K562 (cell line): ENCODE data around the gene SIT1. TPM values are rescaled to one million over a fixed set of nuclear protein-coding genes. Genes with fewer than 3 reads are reported as not detected.

Source experiments
- ATAC-seq: fragments of 200-7000 bp; cut with Tn5 transposase; 3 replicates; pipeline ENCODE4 v1.9.1; 2020; ENCODE audit warnings: moderate library complexity
- BruUV-seq: library from RNA; stranded (reverse); fragments of 400-500 nt; replicated peaks from 2 replicates; lab custom pipeline; 2021; lab: Mats Ljungman, UMichigan
- CTCF ChIA-PET: fragments of 300-600 bp; formaldehyde crosslinking; extraction: SDS; loops from one replicate; lab custom pipeline; 2021; ENCODE audit warnings: low intra/inter-chr PET ratio; lab: Yijun Ruan, JAX
- POLR2A ChIA-PET: fragments of 300-600, 350-650 bp; sonication (Branson Sonifier 250); formaldehyde crosslinking; extraction: SDS; loops from one replicate; lab custom pipeline; 2021; ENCODE audit warnings: antibody characterized with exemption, inconsistent platforms; lab: Yijun Ruan, JAX
- DNase-seq, 4 experiments: peaks; one replicate each; pipeline versions ENCODE4 v3.0.0 to v3.0.0-alpha.2; 2011 to 2018; ENCODE audit warnings: low spot score in 3 of 4, mixed read lengths in 3 of 4; ENCODE audit errors: extremely low read depth in 1 of 4
- FAIRE-seq: peaks from 2 replicates; lab custom pipeline; 2011; peaks lifted over from hg19 to GRCh38; lab: Jason Lieb, UNC
- H2AFZ ChIP-seq: 2 replicates; pipeline ENCODE4 v1.6.0; 2011; ENCODE audit warnings: low read depth, low read length, control low read depth, inconsistent platforms
- H3K27ac ChIP-seq: fragments of 200-600 bp; 3 replicates; pipeline ENCODE4 v1.8.0; 2011; ENCODE audit warnings: low read depth, mild to moderate bottlenecking, control low read depth, inconsistent platforms, low read length, moderate library complexity, mixed read lengths; ENCODE audit errors: extremely low read depth
- H3K27me3 ChIP-seq, 2 experiments: fragments of 300-600 bp in 1 of 2; 2 replicates in 1 of 2; 3 replicates in 1 of 2; pipeline versions ENCODE4 v1.6.0 to v1.8.0; 2011; ENCODE audit warnings: inconsistent platforms in 2 of 2, low read length in 2 of 2, mild to moderate bottlenecking in 1 of 2, mixed read lengths in 1 of 2, moderate library complexity in 1 of 2; ENCODE audit not compliant: control insufficient read depth in 2 of 2, insufficient read depth in 2 of 2
- H3K36me3 ChIP-seq: fragments of 300-600 bp; 3 replicates; pipeline ENCODE4 v1.8.0; 2011; ENCODE audit warnings: mild to moderate bottlenecking, low read length, inconsistent platforms; ENCODE audit not compliant: control insufficient read depth, insufficient read depth
- H3K4me1 ChIP-seq, 2 experiments: fragments of 200-600 bp in 1 of 2; replicated peaks in 1 of 2; 2 replicates in 1 of 2; 3 replicates in 1 of 2; pipeline versions ENCODE4 v1.5.1 to v1.8.0; 2011; ENCODE audit warnings: inconsistent platforms in 2 of 2, low read length in 2 of 2, mild to moderate bottlenecking in 1 of 2, mixed read lengths in 1 of 2, moderate library complexity in 1 of 2; ENCODE audit not compliant: control insufficient read depth in 2 of 2, insufficient read depth in 2 of 2
- H3K4me2 ChIP-seq: 2 replicates; pipeline ENCODE4 v1.6.1; 2011; ENCODE audit warnings: low read length, control low read depth, inconsistent platforms, mixed read lengths; ENCODE audit not compliant: insufficient read depth
- H3K4me3 ChIP-seq: fragments of 200-600 bp; sonication (generic), shearing (Covaris generic); 2 replicates; pipeline ENCODE4 v1.5.1; 2016; ENCODE audit warnings: control low read depth, inconsistent platforms
- H3K79me2 ChIP-seq: fragments of 200-600 bp; 3 replicates; pipeline ENCODE4 v1.8.0; 2011; ENCODE audit warnings: low read length, inconsistent platforms; ENCODE audit not compliant: control insufficient read depth, insufficient read depth
- H3K9ac ChIP-seq, 2 experiments: 2 replicates each; pipeline versions ENCODE4 v1.6.0 to v1.6.1; 2011; ENCODE audit warnings: low read depth in 2 of 2, low read length in 2 of 2, control low read depth in 1 of 2, inconsistent platforms in 1 of 2, mild to moderate bottlenecking in 1 of 2, mixed read lengths in 1 of 2; ENCODE audit not compliant: insufficient read depth in 1 of 2
- H3K9me1 ChIP-seq: one replicate; pipeline ENCODE4 v1.6.0; 2011; ENCODE audit warnings: inconsistent platforms, mild to moderate bottlenecking, low read length, moderate library complexity; ENCODE audit not compliant: control insufficient read depth, insufficient read depth
- H3K9me3 ChIP-seq: replicated peaks from 2 replicates; pipeline ENCODE4 v1.5.1; 2011; ENCODE audit warnings: low read depth, low read length, inconsistent platforms; ENCODE audit not compliant: control insufficient read depth, insufficient read depth
- H4K20me1 ChIP-seq: replicated peaks from 2 replicates; pipeline ENCODE4 v1.6.1; 2011; ENCODE audit warnings: low read length, inconsistent platforms, mixed read lengths; ENCODE audit not compliant: control insufficient read depth, insufficient read depth
- CGGBP1 ChIP-seq: fragments of 250-450 bp; sonication (Bioruptor Pico); IDR thresholded peaks from 2 replicates; pipeline ENCODE4 v1.9.0; 2021; ENCODE audit warnings: mild to moderate bottlenecking
- E2F5 ChIP-seq: sonication (generic); formaldehyde crosslinking; IDR thresholded peaks from 2 replicates; pipeline ENCODE4 v1.8.0; 2022; ENCODE audit warnings: mild to moderate bottlenecking, missing genetic modification reagents
- FOXJ3 ChIP-seq: sonication (generic); formaldehyde crosslinking; IDR thresholded peaks from 2 replicates; pipeline ENCODE4 v1.4.0; 2020; ENCODE audit warnings: mild to moderate bottlenecking, missing genetic modification reagents
- NCOA4 ChIP-seq: fragments of 450-650 bp; IDR thresholded peaks from 2 replicates; pipeline ENCODE4 v1.6.1; 2018; ENCODE audit warnings: mild to moderate bottlenecking; ENCODE audit not compliant: partially characterized antibody
- NCOA6 ChIP-seq: fragments of 450-650 bp; IDR thresholded peaks from 2 replicates; pipeline ENCODE4 v1.6.1; 2017; ENCODE audit warnings: mild to moderate bottlenecking
- POLR2A ChIP-seq: fragments of 450-650 bp; conservative IDR thresholded peaks from 2 replicates; pipeline ENCODE4 v1.6.1; 2016
- SMARCA4 ChIP-seq: fragments of 450-650 bp; IDR thresholded peaks from 2 replicates; pipeline ENCODE4 v1.6.1; 2016
- THRA ChIP-seq: fragments of 450-650 bp; IDR thresholded peaks from 2 replicates; pipeline ENCODE4 v1.6.1; 2017; ENCODE audit warnings: mild to moderate bottlenecking, moderate library complexity
- TRIM25 ChIP-seq: fragments of 450-650 bp; IDR thresholded peaks from 2 replicates; pipeline ENCODE4 v1.7.0; 2016; ENCODE audit warnings: borderline replicate concordance
- TSC22D4 ChIP-seq: fragments of 450-650 bp; IDR thresholded peaks from 2 replicates; pipeline ENCODE4 v1.6.1; 2016; ENCODE audit warnings: missing genetic modification characterization, missing biosample characterization, control low read depth
- USF2 ChIP-seq: sonication (generic); formaldehyde crosslinking; IDR thresholded peaks from 2 replicates; pipeline ENCODE4 v1.5.0; 2020; ENCODE audit warnings: missing genetic modification reagents
- ZFPM2 ChIP-seq: fragments of 250-450 bp; sonication (Bioruptor Pico); IDR thresholded peaks from 2 replicates; pipeline ENCODE4 v1.5.1; 2022; ENCODE audit warnings: mild to moderate bottlenecking
- ZNF175 ChIP-seq: fragments of 200-800 bp; sonication (Bioruptor generic); IDR thresholded peaks from 2 replicates; pipeline ENCODE4 v1.6.1; 2016; ENCODE audit warnings: low read depth, mild to moderate bottlenecking, missing genetic modification characterization, missing compliant biosample characterization
- WGBS: fragments of 100-300 bp; shearing (Covaris generic); methylation state at CpG from one replicate; pipeline ENCODE4 v1.1.6; 2016; ENCODE audit warnings: low coverage, mixed read lengths; ENCODE audit not compliant: insufficient coverage; ENCODE audit errors: missing lambda C conversion rate; 5-methylcytosine and 5-hydroxymethylcytosine counted together
- in situ Hi-C: fragments of 300-500 bp; cut with MboI; formaldehyde crosslinking; loops from 4 replicates; pipeline ENCODE4 v1.15.0; 2018; ENCODE audit warnings: inconsistent platforms, mixed read lengths
- intact Hi-C: fragments of 100-400 bp; cut with micrococcal nuclease; formaldehyde crosslinking; loops from 2 replicates; pipeline ENCODE4 v1.14.2; 2022
- polyA plus RNA-seq, 8 experiments: library from polyadenylated mRNA; depleted of rRNA in 4 of 8; stranded (reverse) in 5 of 8; unstranded in 3 of 8; fragments of >200 nt; fragmentation: Nextera tagmentation in 2 of 8; fragmentation: Illumina TruSeq in 1 of 8; extraction: Ambion mirVana in 2 of 8; extraction: Trizol in 1 of 8; gene quantifications; 2 replicates each; pipeline versions ENCODE4 v1.2.1 to v1.2.3, GENCODE V29; 2011 to 2014; ENCODE audit warnings: inconsistent platforms in 1 of 8, missing spikeins in 1 of 8
- total RNA-seq, 7 experiments: library from RNA; depleted of rRNA in 6 of 7; stranded (reverse); fragments of >200 nt in 6 of 7; fragmentation: Illumina TruSeq in 2 of 7; extraction: Trizol in 2 of 7; gene quantifications; 2 replicates each; pipeline versions ENCODE4 v1.2.1 to v1.2.3, GENCODE V29; 2011 to 2021; ENCODE audit warnings: low replicate concordance in 1 of 7

SIT1 gene
- total and polyA plus RNA-seq, 9 of the 15 experiments (the other 6 are each of a cell fraction or from before 2014, with no cell fraction given): not detected

GRCh38 chr9:35616681-35617459, 33.9 kb downstream of the SIT1 start:
- 7% methylated on average over 12 of the region's 51 CpGs for WGBS
- intact Hi-C loops: no loop called here
- in situ Hi-C loops: no loop called here
- TF ChIP-seq TSC22D4 (tag) (no peak), SMARCA4 (no peak), POLR2A (no peak), ZFPM2 (CRISPR knock-in tag) (no peak), NCOA6 (no peak), THRA (no peak), FOXJ3 (no peak), USF2 (CRISPR knock-in tag) (no peak), NCOA4 (no peak), ZNF175 (CRISPR knock-in tag) (no peak), TRIM25 (no peak), E2F5 (CRISPR knock-in tag) (no peak), CGGBP1 (CRISPR knock-in tag) (no peak)

More at GRCh38 chr9:35616681-35617459, 33.9 kb downstream of the SIT1 start:
- Histone ChIP-seq H3K27me3 (peaks cover 3 to 27% of the 10 kb centered on the region in 2 experiments; a peak in 3 of 5 replicates), H3K4me3 (peak overlapping the region; percentile 15; the same call in 1 of the 2 replicates), H3K9me3 (no peaks in the 10 kb centered on the region), H3K79me2 (no peaks in the 10 kb centered on the region), H3K36me3 (no peaks in the 10 kb centered on the region), H4K20me1 (no peaks in the 10 kb centered on the region), H3K4me1 (peaks cover 5 to 24% of the 10 kb centered on the region in 2 experiments; a peak in 3 of 5 replicates), H3K27ac (no peak overlapping the region), H3K9ac (peak overlapping the region in 1 of 2 experiments; percentile 83; a peak in 2 of 4 replicates), H3K4me2 (peak overlapping the region; percentile 62), H3K9me1 (no peaks in the 10 kb centered on the region), H2AFZ (peak overlapping the region; percentile 78)
- FAIRE-seq (no peak), DNase-seq (peak in 3 of 4 experiments; percentile 39 to 62 (median 53)), ATAC-seq (peak; percentile 71)
- no TSS peak for BruUV-seq
- CTCF ChIA-PET: no interaction called here
- POLR2A ChIA-PET: no interaction called here
